ENCODE data around the gene SERINC2. TPM values are rescaled to one million over a fixed set of nuclear protein-coding genes. Genes with fewer than 3 reads are reported as not detected.

SERINC2 gene
- total RNA-seq, 2 experiments from 2014 or later = 0.16 TPM; not detected in 1

- Mint-ChIP-seq H3K4me1 (ENCODE audit: low read depth) (peaks cover 3% of the 10 kb centered on the region), H3K36me3 (ENCODE audit: low read depth) (no peaks in the 10 kb centered on the region), H3K4me3 (no peak overlapping the region), H3K27ac (no peak overlapping the region), H3K9me3 (no peaks in the 10 kb centered on the region), H3K27me3 (peaks cover 33% of the 10 kb centered on the region)
- ChIA-PET POLR2A (no interaction called here), CTCF (interaction anchor here (1.1 kb wide), 1 partner anchor 22 kb away, joined by 3 read pairs; no protein-coding TSS in a partner anchor)
- ATAC-seq = no peak
- intact Hi-C loops (cut with micrococcal nuclease) = no loop called here
- DNase-seq = no peak
- TF ChIP-seq CTCF (IDR thresholded peaks at IDR 0.05) = no peak
These were observed 3.2 kb downstream of the SERINC2 start for GRCh38 chr1:31416101-31416736.

- peaks cover 26% of the 10 kb centered on the region for H3K27me3 Mint-ChIP-seq
These were observed 4.1 kb downstream of the SERINC2 start for GRCh38 chr1:31417148-31417547.

GRCh38 chr1:31418626-31419323 is 5.8 kb downstream of the SERINC2 start:
- no peak for TF ChIP-seq CTCF (IDR thresholded peaks at IDR 0.05)
- peaks cover 30% of the 10 kb centered on the region for H3K27me3 Mint-ChIP-seq
- CTCF ChIA-PET = interaction anchor here (1.0 to 7.7 kb wide), 3 partner anchors 23 to 370 kb away, joined by 3 to 96 read pairs (median 24); no protein-coding TSS in a partner anchor
- H3K4me3 Mint-ChIP-seq = no peak overlapping the region
- intact Hi-C loops (cut with micrococcal nuclease) = no loop called here
- H3K36me3 Mint-ChIP-seq (ENCODE audit: low read depth) = no peaks in the 10 kb centered on the region
- no peak for ATAC-seq
- POLR2A ChIA-PET = interaction anchor here (0.9 kb wide), 1 partner anchor 109 kb away, joined by 3 read pairs; no protein-coding TSS in a partner anchor
- H3K9me3 Mint-ChIP-seq = no peaks in the 10 kb centered on the region
- peaks cover 1% of the 10 kb centered on the region for H3K4me1 Mint-ChIP-seq (ENCODE audit: low read depth)
- H3K27ac Mint-ChIP-seq = no peak overlapping the region
- DNase-seq = no peak

More at GRCh38 chr1:31417148-31417547, 4.1 kb downstream of the SERINC2 start:
- ATAC-seq = no peak
- Mint-ChIP-seq H3K4me1 (ENCODE audit: low read depth) (peaks cover 3% of the 10 kb centered on the region), H3K36me3 (ENCODE audit: low read depth) (no peaks in the 10 kb centered on the region), H3K4me3 (no peak overlapping the region), H3K9me3 (no peaks in the 10 kb centered on the region), H3K27ac (no peak overlapping the region)
- DNase-seq = no peak
- CTCF ChIA-PET = no interaction called here
- intact Hi-C loops (cut with micrococcal nuclease) = no loop called here
- POLR2A ChIA-PET = no interaction called here
- no peak for TF ChIP-seq CTCF (IDR thresholded peaks at IDR 0.05)

GRCh38 chr1:31420716-31421115 is 7.7 kb downstream of the SERINC2 start:
- Mint-ChIP-seq H3K27ac (no peak overlapping the region), H3K27me3 (peaks cover 17% of the 10 kb centered on the region), H3K36me3 (ENCODE audit: low read depth) (no peaks in the 10 kb centered on the region), H3K4me3 (no peak overlapping the region), H3K4me1 (ENCODE audit: low read depth) (no peaks in the 10 kb centered on the region), H3K9me3 (no peaks in the 10 kb centered on the region)
- intact Hi-C loops (cut with micrococcal nuclease) = loop anchor here (10.0 kb wide), 1 partner anchor 236 kb away; no protein-coding TSS in a partner anchor
- ChIA-PET CTCF (interaction anchor here (0.8 to 7.7 kb wide), 11 partner anchors 11 to 618 kb away, joined by 3 to 96 read pairs (median 4); no protein-coding TSS in a partner anchor), POLR2A (no interaction called here)
- no peak for DNase-seq
- ATAC-seq = no peak
- no peak for TF ChIP-seq CTCF (IDR thresholded peaks at IDR 0.05)

Data from activated CD8-positive, alpha-beta T cell treated with anti-CD3 and anti-CD28 coated beads for 36 hours (primary cell).